GM23338 (cell line): ENCODE measurements around the gene PHC2. TPM values are rescaled to one million over a fixed set of nuclear protein-coding genes. Genes with fewer than 3 reads are reported as not detected.

Experiments used
- ATAC-seq: fragments of 200-7000 bp; cut with Tn5 transposase; 3 replicates; pipeline ENCODE4 v1.9.1; 2020
- DNase-seq: peaks from one replicate; pipeline ENCODE4 v3.0.0-alpha.2; 2015; ENCODE audit warnings: low spot score
- H2AFZ ChIP-seq: fragments of 200-600 bp; sonication (generic); 2 replicates; pipeline ENCODE4 v1.8.0; 2016; ENCODE audit warnings: antibody characterized with exemption, mild to moderate bottlenecking, moderate library complexity
- H3F3A ChIP-seq: fragments of 200-600 bp; sonication (generic); replicated peaks from 2 replicates; pipeline ENCODE4 v1.8.0; 2017; ENCODE audit warnings: antibody characterized with exemption, mixed run types, low read depth
- H3K27ac ChIP-seq: fragments of 200-600 bp; sonication (generic); 2 replicates; pipeline ENCODE4 v1.6.1; 2016; ENCODE audit warnings: low read depth
- H3K27me3 ChIP-seq: fragments of 200-600 bp; sonication (generic); 2 replicates; pipeline ENCODE4 v1.8.0; 2016; ENCODE audit warnings: mild to moderate bottlenecking, mixed run types, moderate library complexity; ENCODE audit not compliant: insufficient read depth
- H3K36me3 ChIP-seq: fragments of 200-600 bp; sonication (generic); 2 replicates; pipeline ENCODE4 v1.8.0; 2016; ENCODE audit warnings: mild to moderate bottlenecking; ENCODE audit not compliant: insufficient read depth
- H3K4me1 ChIP-seq: fragments of 200-600 bp; sonication (generic); 2 replicates; pipeline ENCODE4 v1.8.0; 2016; ENCODE audit warnings: mild to moderate bottlenecking, moderate library complexity; ENCODE audit not compliant: insufficient read depth
- H3K4me2 ChIP-seq: fragments of 200-600 bp; sonication (generic); 2 replicates; pipeline ENCODE4 v1.7.1; 2017; ENCODE audit warnings: mixed run types
- H3K4me3 ChIP-seq: fragments of 200-600 bp; sonication (generic); 2 replicates; pipeline ENCODE4 v1.6.1; 2016; ENCODE audit warnings: mixed run types
- H3K79me2 ChIP-seq: fragments of 200-600 bp; sonication (generic); replicated peaks from 2 replicates; pipeline ENCODE4 v1.8.0; 2017; ENCODE audit warnings: mild to moderate bottlenecking; ENCODE audit not compliant: insufficient read depth
- H3K9me2 ChIP-seq: fragments of 200-600 bp; sonication (generic); 2 replicates; pipeline ENCODE4 v1.8.0; 2017; ENCODE audit not compliant: insufficient read depth
- H4K20me1 ChIP-seq: fragments of 200-600 bp; sonication (generic); replicated peaks from 2 replicates; pipeline ENCODE4 v1.8.0; 2017; ENCODE audit warnings: mild to moderate bottlenecking; ENCODE audit not compliant: insufficient read depth
- H3K27ac Mint-ChIP-seq: 2 replicates; pipeline ENCODE4 v1.8.0; 2020; ENCODE audit warnings: inconsistent platforms, mild to moderate bottlenecking, moderate library complexity, mixed read lengths
- H3K27me3 Mint-ChIP-seq: 3 replicates; pipeline ENCODE4 v1.8.0; 2022; ENCODE audit warnings: low read depth, mild to moderate bottlenecking, moderate library complexity, mixed read lengths, inconsistent platforms; ENCODE audit not compliant: insufficient read depth, poor library complexity
- H3K36me3 Mint-ChIP-seq: 3 replicates; pipeline ENCODE4 v1.8.0; 2021; ENCODE audit warnings: low read depth, mild to moderate bottlenecking, inconsistent platforms, moderate library complexity, mixed read lengths
- H3K4me1 Mint-ChIP-seq: 3 replicates; pipeline ENCODE4 v1.8.0; 2020; ENCODE audit warnings: mild to moderate bottlenecking, inconsistent platforms, mixed read lengths
- H3K4me3 Mint-ChIP-seq: 3 replicates; pipeline ENCODE4 v1.8.0; 2021; ENCODE audit warnings: moderate library complexity, mild to moderate bottlenecking, inconsistent platforms, mixed read lengths
- H3K9me3 Mint-ChIP-seq: 3 replicates; pipeline ENCODE4 v1.8.0; 2020; ENCODE audit warnings: moderate library complexity, mild to moderate bottlenecking, inconsistent platforms, mixed read lengths
- CREB1 ChIP-seq: fragments of 250-450 bp; sonication (Bioruptor Pico); IDR thresholded peaks from 2 replicates; pipeline ENCODE4 v1.5.0; 2020; ENCODE audit warnings: low read depth, mild to moderate bottlenecking, moderate library complexity
- EZH2 ChIP-seq: fragments of 200-600 bp; sonication (generic); IDR thresholded peaks from one replicate; pipeline ENCODE4 v1.8.0; 2017; ENCODE audit warnings: antibody characterized with exemption, mild to moderate bottlenecking, low read depth; ENCODE audit not compliant: unreplicated experiment
- EZH2phosphoT487 ChIP-seq: fragments of 200-600 bp; sonication (generic); IDR thresholded peaks from one replicate; pipeline ENCODE4 v1.8.1; 2018; ENCODE audit warnings: antibody characterized with exemption; ENCODE audit not compliant: unreplicated experiment
- JUNB ChIP-seq: IDR thresholded peaks from one replicate; pipeline ENCODE4 v1.6.1; 2016; ENCODE audit warnings: antibody characterized with exemption; ENCODE audit not compliant: unreplicated experiment
- NANOG ChIP-seq: IDR thresholded peaks from 2 replicates; pipeline ENCODE4 v1.6.1; 2016; ENCODE audit warnings: antibody characterized with exemption, borderline replicate concordance
- POLR2AphosphoS5 ChIP-seq: IDR thresholded peaks from 2 replicates; pipeline ENCODE4 v1.6.1; 2016; ENCODE audit warnings: antibody characterized with exemption, low read depth
- STAT1 ChIP-seq: IDR thresholded peaks from one replicate; pipeline ENCODE4 v1.6.1; 2016; ENCODE audit warnings: antibody characterized with exemption; ENCODE audit not compliant: unreplicated experiment
- ZNF114 ChIP-seq: fragments of 250-450 bp; sonication (Bioruptor Pico); IDR thresholded peaks from 2 replicates; pipeline ENCODE4 v1.5.0; 2020; ENCODE audit warnings: mild to moderate bottlenecking, moderate library complexity
- ZNF331 ChIP-seq: fragments of 250-450 bp; sonication (Bioruptor Pico); IDR thresholded peaks from 2 replicates; pipeline ENCODE4 v1.5.0; 2020; ENCODE audit warnings: low read depth, mild to moderate bottlenecking, moderate library complexity
- polyA plus RNA-seq: library from polyadenylated mRNA; unstranded; fragments of >200 nt; fragmentation: Nextera tagmentation; extraction: Ambion mirVana; gene quantifications from 2 replicates; pipeline ENCODE4 v1.2.1, GENCODE V29; 2016
- total RNA-seq: library from RNA; depleted of rRNA; stranded (reverse); fragments of >200 nt; shearing (Covaris generic); gene quantifications from 2 replicates; pipeline ENCODE4 v1.2.3, GENCODE V29; 2014
- TF ChIP-seq, protein P1 (sequence below): IDR thresholded peaks from one replicate; pipeline ENCODE4 v1.6.1; 2018; ENCODE audit warnings: antibody characterized with exemption; ENCODE audit not compliant: unreplicated experiment
- TF ChIP-seq, protein P2 (sequence below), 2 experiments: fragments of 200-600 bp in 1 of 2; sonication (generic) in 1 of 2; conservative IDR thresholded peaks; 2 replicates each; pipeline versions ENCODE4 v1.5.1 to v1.6.1; 2016 to 2017; ENCODE audit warnings: antibody characterized with exemption in 2 of 2, low read depth in 2 of 2, mild to moderate bottlenecking in 2 of 2, moderate library complexity in 1 of 2
- TF ChIP-seq, protein P3 (sequence below): IDR thresholded peaks from 2 replicates; pipeline ENCODE4 v1.6.1; 2016; ENCODE audit warnings: antibody characterized with exemption

The PHC2 gene
- total and polyA plus RNA-seq, 2 experiments from 2014 or later, result 1.7 to 7.3 TPM

DNA sequence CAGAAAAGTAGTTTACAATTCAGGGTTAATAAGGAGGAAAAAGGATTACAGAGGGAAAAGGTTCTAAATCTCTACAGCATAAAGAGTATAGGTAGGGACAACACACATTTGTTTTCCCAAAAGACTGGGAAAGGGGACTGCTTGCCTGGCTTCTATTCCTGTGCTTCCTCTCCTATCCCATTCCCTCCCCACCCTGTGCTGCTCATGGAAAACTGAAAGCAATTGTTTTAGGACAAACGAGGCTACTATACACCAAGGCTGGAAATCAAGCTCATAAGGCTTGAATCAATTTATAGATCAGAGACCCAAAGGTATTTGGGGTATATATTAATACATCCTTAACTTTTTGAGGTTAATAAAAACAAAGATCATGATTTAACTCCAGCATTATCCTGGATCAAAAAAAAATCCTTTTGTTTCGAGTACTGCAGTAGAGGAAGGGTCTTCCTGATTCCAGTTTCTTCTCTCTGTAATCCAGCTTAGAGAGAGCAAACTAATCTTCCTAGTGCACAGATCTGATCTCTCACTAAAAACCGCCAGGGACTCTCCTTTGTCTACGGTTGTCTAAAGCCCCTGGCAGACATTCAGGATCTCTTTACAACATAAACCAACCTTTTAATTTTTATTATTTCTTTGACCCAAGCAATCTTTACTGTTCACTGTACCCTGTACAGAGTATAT lies 72.6 kb downstream of the PHC2 start (continued):
- TF ChIP-seq, protein P1, sequence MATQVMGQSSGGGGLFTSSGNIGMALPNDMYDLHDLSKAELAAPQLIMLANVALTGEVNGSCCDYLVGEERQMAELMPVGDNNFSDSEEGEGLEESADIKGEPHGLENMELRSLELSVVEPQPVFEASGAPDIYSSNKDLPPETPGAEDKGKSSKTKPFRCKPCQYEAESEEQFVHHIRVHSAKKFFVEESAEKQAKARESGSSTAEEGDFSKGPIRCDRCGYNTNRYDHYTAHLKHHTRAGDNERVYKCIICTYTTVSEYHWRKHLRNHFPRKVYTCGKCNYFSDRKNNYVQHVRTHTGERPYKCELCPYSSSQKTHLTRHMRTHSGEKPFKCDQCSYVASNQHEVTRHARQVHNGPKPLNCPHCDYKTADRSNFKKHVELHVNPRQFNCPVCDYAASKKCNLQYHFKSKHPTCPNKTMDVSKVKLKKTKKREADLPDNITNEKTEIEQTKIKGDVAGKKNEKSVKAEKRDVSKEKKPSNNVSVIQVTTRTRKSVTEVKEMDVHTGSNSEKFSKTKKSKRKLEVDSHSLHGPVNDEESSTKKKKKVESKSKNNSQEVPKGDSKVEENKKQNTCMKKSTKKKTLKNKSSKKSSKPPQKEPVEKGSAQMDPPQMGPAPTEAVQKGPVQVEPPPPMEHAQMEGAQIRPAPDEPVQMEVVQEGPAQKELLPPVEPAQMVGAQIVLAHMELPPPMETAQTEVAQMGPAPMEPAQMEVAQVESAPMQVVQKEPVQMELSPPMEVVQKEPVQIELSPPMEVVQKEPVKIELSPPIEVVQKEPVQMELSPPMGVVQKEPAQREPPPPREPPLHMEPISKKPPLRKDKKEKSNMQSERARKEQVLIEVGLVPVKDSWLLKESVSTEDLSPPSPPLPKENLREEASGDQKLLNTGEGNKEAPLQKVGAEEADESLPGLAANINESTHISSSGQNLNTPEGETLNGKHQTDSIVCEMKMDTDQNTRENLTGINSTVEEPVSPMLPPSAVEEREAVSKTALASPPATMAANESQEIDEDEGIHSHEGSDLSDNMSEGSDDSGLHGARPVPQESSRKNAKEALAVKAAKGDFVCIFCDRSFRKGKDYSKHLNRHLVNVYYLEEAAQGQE, result no peak
- TF ChIP-seq STAT1, result no peak
- TF ChIP-seq, protein P2, sequence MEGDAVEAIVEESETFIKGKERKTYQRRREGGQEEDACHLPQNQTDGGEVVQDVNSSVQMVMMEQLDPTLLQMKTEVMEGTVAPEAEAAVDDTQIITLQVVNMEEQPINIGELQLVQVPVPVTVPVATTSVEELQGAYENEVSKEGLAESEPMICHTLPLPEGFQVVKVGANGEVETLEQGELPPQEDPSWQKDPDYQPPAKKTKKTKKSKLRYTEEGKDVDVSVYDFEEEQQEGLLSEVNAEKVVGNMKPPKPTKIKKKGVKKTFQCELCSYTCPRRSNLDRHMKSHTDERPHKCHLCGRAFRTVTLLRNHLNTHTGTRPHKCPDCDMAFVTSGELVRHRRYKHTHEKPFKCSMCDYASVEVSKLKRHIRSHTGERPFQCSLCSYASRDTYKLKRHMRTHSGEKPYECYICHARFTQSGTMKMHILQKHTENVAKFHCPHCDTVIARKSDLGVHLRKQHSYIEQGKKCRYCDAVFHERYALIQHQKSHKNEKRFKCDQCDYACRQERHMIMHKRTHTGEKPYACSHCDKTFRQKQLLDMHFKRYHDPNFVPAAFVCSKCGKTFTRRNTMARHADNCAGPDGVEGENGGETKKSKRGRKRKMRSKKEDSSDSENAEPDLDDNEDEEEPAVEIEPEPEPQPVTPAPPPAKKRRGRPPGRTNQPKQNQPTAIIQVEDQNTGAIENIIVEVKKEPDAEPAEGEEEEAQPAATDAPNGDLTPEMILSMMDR (conservative IDR thresholded peaks at IDR 0.05; ENCODE audit: low read depth in 2 of 2), result no peak
- no peak for TF ChIP-seq NANOG
- no peak for TF ChIP-seq CREB1 (CRISPR knock-in tag)
- TF ChIP-seq POLR2AphosphoS5, result no peak
- no peak for TF ChIP-seq JUNB
- no peak for TF ChIP-seq ZNF331 (CRISPR knock-in tag)
- TF ChIP-seq EZH2, result no peak
- no peak for TF ChIP-seq EZH2phosphoT487

DNA sequence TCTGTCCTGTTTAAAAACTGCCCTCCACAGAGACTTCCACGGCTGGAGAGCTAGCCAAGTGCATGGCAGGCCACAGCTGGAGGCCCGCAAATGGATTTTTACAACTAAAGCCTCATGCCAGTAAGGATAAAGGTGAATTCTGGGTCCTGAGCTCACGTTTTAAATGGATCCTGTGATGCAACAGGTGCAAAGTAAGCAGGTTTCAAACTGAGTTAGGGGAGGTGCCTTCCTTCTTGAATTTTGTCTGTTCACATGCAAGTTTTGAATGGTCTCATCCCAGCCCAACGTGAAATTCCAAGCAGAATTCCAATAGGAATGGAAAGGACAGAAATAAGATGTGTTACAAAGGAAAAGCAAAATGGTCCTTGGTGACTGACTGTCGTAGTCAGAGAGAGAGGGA lies 73.8 kb downstream of the PHC2 start:
- ATAC-seq (no peak), DNase-seq (no peak)
- Mint-ChIP-seq H3K36me3 (no peaks in the 10 kb centered on the region), H3K4me3 (no peak overlapping the region), H3K9me3 (peaks cover 6% of the 10 kb centered on the region; the same call in 1 of the 3 replicates), H3K4me1 (peaks cover 17% of the 10 kb centered on the region), H3K27ac (no peak overlapping the region), H3K27me3 (peaks cover 51% of the 10 kb centered on the region)
- Histone ChIP-seq H4K20me1 (peaks cover 5% of the 10 kb centered on the region), H2AFZ (no peak overlapping the region), H3K27me3 (peaks cover 74% of the 10 kb centered on the region), H3K79me2 (no peaks in the 10 kb centered on the region), H3K4me3 (no peak overlapping the region), H3K4me2 (no peak overlapping the region), H3K27ac (no peak overlapping the region), H3F3A (no peaks in the 10 kb centered on the region), H3K36me3 (no peaks in the 10 kb centered on the region), H3K4me1 (peaks cover 17% of the 10 kb centered on the region), H3K9me2 (no peaks in the 10 kb centered on the region)
- TF ChIP-seq EZH2phosphoT487, result no peak
- TF ChIP-seq ZNF114 (CRISPR knock-in tag), result no peak
- no peak for TF ChIP-seq JUNB
- no peak for TF ChIP-seq CREB1 (CRISPR knock-in tag)
- TF ChIP-seq STAT1, result no peak
- TF ChIP-seq, protein P3, sequence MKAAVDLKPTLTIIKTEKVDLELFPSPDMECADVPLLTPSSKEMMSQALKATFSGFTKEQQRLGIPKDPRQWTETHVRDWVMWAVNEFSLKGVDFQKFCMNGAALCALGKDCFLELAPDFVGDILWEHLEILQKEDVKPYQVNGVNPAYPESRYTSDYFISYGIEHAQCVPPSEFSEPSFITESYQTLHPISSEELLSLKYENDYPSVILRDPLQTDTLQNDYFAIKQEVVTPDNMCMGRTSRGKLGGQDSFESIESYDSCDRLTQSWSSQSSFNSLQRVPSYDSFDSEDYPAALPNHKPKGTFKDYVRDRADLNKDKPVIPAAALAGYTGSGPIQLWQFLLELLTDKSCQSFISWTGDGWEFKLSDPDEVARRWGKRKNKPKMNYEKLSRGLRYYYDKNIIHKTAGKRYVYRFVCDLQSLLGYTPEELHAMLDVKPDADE, result no peak
- TF ChIP-seq NANOG, result no peak
